GM21529 (cell line): ENCODE results near the gene EXOSC2.

ENCODE experiments used
- ATAC-seq: cut with Tn5 transposase; IDR thresholded peaks from one replicate; pipeline ENCODE4 v1.9.1; 2021; ENCODE audit not compliant: unreplicated experiment

The EXOSC2 gene

GRCh38 chr9:130693426-130694191, at the start of gene EXOSC2:
Gene EXOSC2 (plus strand): TSS chr9:130693780. CDS start chr9:130693792, 12 bp downstream.
- peak; percentile 92 for ATAC-seq

- no peak for ATAC-seq
Measured at GRCh38 chr9:130651221-130651620, 42.4 kb upstream of the EXOSC2 start.

GRCh38 chr9:130651752-130652151, 41.8 kb upstream of the EXOSC2 start:
- no peak for ATAC-seq

- ATAC-seq, result no peak
Measured at GRCh38 chr9:130654879-130655278, 38.7 kb upstream of the EXOSC2 start.

- no peak for ATAC-seq
Measured at GRCh38 chr9:130658893-130659698, 34.5 kb upstream of the EXOSC2 start.

- ATAC-seq, result no peak
Measured at GRCh38 chr9:130659699-130660248, 33.8 kb upstream of the EXOSC2 start.

- ATAC-seq, result no peak
Measured at GRCh38 chr9:130660326-130660682, 33.3 kb upstream of the EXOSC2 start.

- ATAC-seq, result no peak
Measured at GRCh38 chr9:130660683-130661450, 32.7 kb upstream of the EXOSC2 start.

GRCh38 chr9:130661451-130662098, 32.0 kb upstream of the EXOSC2 start:
- ATAC-seq, result no peak

GRCh38 chr9:130662099-130662969, 31.2 kb upstream of the EXOSC2 start:
- ATAC-seq, result no peak

- no peak for ATAC-seq
Measured at GRCh38 chr9:130662970-130663257, 30.7 kb upstream of the EXOSC2 start.

GRCh38 chr9:130663258-130663976, 30.2 kb upstream of the EXOSC2 start:
- ATAC-seq, result no peak

GRCh38 chr9:130663977-130664250, 29.7 kb upstream of the EXOSC2 start:
- ATAC-seq, result no peak

- ATAC-seq, result no peak
Measured at GRCh38 chr9:130664251-130665028, 29.1 kb upstream of the EXOSC2 start, which contains the start of gene PRDM12. Gene PRDM12 (plus strand): TSS chr9:130664594. CDS start chr9:130664654, 60 bp downstream.

- no peak for ATAC-seq
Measured at GRCh38 chr9:130665029-130665430, 28.6 kb upstream of the EXOSC2 start.

- no peak for ATAC-seq
Measured at GRCh38 chr9:130665431-130666392, 27.9 kb upstream of the EXOSC2 start.

GRCh38 chr9:130666393-130667119, 27.0 kb upstream of the EXOSC2 start:
- ATAC-seq, result no peak
